HG03565 (cell line): ENCODE results near the gene MRGPRX2.

Source experiments
- ATAC-seq: cut with Tn5 transposase; IDR thresholded peaks from one replicate; pipeline ENCODE4 v1.9.1; 2021; ENCODE audit warnings: mild to moderate bottlenecking, moderate library complexity; ENCODE audit not compliant: unreplicated experiment

The MRGPRX2 gene

GRCh38 chr11:19060629-19061028, at the start of gene MRGPRX2:
Gene MRGPRX2 (minus strand): TSS chr11:19060717. CDS start chr11:19056402, 4,315 bp downstream.
- no peak for ATAC-seq

- no peak for ATAC-seq
Observed at GRCh38 chr11:19110295-19110694, 49.8 kb upstream of the MRGPRX2 start.

GRCh38 chr11:19107125-19107524, 46.6 kb upstream of the MRGPRX2 start:
- no peak for ATAC-seq

- ATAC-seq = no peak
Observed at GRCh38 chr11:19105011-19105410, 44.5 kb upstream of the MRGPRX2 start.

GRCh38 chr11:19102521-19102900, 42.0 kb upstream of the MRGPRX2 start:
- ATAC-seq = no peak

- no peak for ATAC-seq
Observed at GRCh38 chr11:19101796-19102520, 41.4 kb upstream of the MRGPRX2 start.

GRCh38 chr11:19100885-19101284, 40.4 kb upstream of the MRGPRX2 start:
- ATAC-seq = no peak

GRCh38 chr11:19099093-19099492, 38.6 kb upstream of the MRGPRX2 start:
- no peak for ATAC-seq

- ATAC-seq = no peak
Observed at GRCh38 chr11:19094859-19095258, 34.3 kb upstream of the MRGPRX2 start.

GRCh38 chr11:19093976-19094375, 33.5 kb upstream of the MRGPRX2 start:
- no peak for ATAC-seq

- no peak for ATAC-seq
Observed at GRCh38 chr11:19092850-19093249, 32.3 kb upstream of the MRGPRX2 start.

GRCh38 chr11:19092342-19092741, 31.8 kb upstream of the MRGPRX2 start:
- no peak for ATAC-seq

GRCh38 chr11:19091366-19091765, 30.8 kb upstream of the MRGPRX2 start:
- ATAC-seq = no peak

- no peak for ATAC-seq
Observed at GRCh38 chr11:19089421-19089820, 28.9 kb upstream of the MRGPRX2 start.

GRCh38 chr11:19088791-19089190, 28.3 kb upstream of the MRGPRX2 start:
- ATAC-seq = no peak

- ATAC-seq = no peak
Observed at GRCh38 chr11:19087658-19088057, 27.1 kb upstream of the MRGPRX2 start.

GRCh38 chr11:19084661-19085315, 24.3 kb upstream of the MRGPRX2 start:
- no peak for ATAC-seq

GRCh38 chr11:19083166-19083565, 22.6 kb upstream of the MRGPRX2 start:
- no peak for ATAC-seq

- no peak for ATAC-seq
Observed at GRCh38 chr11:19080579-19080993, 20.1 kb upstream of the MRGPRX2 start.

- no peak for ATAC-seq
Observed at GRCh38 chr11:19079643-19080440, 19.3 kb upstream of the MRGPRX2 start.

GRCh38 chr11:19077965-19078364, 17.4 kb upstream of the MRGPRX2 start:
- no peak for ATAC-seq
